HG02642 (cell line): ENCODE measurements around the gene SPNS2.

ENCODE experiments used
- ATAC-seq: cut with Tn5 transposase; IDR thresholded peaks from one replicate; pipeline ENCODE4 v1.9.1; 2021; ENCODE audit warnings: mild to moderate bottlenecking; ENCODE audit not compliant: unreplicated experiment, poor library complexity

SPNS2 gene

GRCh38 chr17:4535667-4536258 is 37.1 kb downstream of the SPNS2 start:
- ATAC-seq, result no peak

DNA sequence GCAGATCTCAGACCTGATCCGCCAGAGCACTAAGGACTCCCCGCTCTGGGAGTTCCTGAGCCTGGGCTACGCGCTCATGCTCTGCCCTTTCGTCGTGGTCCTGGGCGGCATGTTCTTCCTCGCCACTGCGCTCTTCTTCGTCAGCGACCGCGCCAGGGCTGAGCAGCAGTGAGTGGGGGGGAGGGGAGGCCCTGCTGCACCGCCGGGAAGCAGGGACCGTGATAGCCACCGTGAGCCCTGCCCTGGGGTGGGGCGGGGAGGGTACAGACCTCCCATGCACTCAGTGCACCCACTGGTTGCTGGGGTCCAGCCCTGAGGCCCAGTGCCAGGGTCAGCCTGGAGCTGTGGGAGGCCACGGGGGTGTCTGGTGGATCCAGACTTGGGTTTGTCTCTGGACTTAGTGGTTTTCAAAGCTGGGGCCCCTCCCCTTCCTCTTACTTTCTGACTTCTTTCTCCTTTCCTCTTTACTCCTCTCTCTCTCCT is 37.6 kb downstream of the SPNS2 start:
- no peak for ATAC-seq

- no peak for ATAC-seq
Measured at GRCh38 chr17:4536742-4537411, 38.2 kb downstream of the SPNS2 start.

- no peak for ATAC-seq
Measured at GRCh38 chr17:4537451-4538235, 39.0 kb downstream of the SPNS2 start.

DNA sequence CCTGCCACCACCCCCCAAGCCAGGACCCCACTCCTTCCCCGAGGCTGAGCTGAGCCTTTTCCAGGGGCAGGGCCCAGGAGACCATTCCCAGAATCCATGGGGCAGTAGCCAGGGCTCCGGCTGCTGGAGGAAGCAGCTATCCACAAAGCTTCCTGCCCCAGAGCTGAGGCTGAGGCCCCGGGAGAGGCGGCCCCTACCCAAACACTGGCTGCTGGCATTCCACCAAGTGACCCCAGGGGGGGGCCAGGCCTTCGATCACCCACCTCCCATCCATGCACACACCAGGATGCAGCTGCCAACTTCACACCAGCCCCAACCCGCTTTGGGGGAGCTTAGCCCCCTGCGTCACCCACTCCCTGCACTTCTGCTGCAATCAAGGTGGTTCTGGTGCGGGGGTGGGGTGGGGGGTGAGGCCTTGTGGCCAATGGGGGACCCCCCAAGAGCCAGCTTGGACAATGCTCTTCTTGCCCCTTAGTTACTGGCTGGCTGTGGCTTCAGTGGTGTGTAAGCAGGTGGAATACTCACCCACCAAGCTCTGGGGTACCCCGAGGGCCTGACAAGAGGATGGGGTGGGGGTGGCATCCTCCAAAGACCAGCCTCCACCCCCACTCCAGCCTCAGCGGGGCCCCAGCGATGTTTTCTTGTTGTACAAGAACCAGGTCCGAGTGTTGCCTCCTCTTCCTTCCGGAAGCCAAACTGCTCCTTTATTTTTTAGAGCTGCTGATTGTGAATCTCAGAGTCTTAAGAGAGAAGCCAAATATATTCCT is 39.7 kb downstream of the SPNS2 start:
- no peak for ATAC-seq

DNA sequence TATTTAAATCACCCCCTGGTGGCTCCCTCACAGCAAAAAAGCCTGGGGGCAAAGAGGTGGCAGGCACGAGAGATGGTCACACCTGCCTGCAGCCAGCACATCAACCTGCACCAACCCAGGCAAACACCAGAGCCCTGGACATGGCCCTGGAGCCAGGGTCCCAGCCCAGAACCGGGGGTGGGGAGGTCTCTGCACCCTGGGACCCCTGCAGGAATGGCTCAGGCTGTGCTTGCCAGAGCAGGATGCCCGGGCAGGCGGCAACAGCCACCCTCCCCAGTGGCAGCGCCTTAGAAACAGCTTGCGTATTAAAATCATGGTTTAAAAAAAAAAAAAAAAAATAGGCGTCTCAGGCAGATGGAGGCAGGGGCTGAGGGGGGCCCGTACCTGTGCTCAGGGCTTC is 40.3 kb downstream of the SPNS2 start:
- no peak for ATAC-seq

DNA sequence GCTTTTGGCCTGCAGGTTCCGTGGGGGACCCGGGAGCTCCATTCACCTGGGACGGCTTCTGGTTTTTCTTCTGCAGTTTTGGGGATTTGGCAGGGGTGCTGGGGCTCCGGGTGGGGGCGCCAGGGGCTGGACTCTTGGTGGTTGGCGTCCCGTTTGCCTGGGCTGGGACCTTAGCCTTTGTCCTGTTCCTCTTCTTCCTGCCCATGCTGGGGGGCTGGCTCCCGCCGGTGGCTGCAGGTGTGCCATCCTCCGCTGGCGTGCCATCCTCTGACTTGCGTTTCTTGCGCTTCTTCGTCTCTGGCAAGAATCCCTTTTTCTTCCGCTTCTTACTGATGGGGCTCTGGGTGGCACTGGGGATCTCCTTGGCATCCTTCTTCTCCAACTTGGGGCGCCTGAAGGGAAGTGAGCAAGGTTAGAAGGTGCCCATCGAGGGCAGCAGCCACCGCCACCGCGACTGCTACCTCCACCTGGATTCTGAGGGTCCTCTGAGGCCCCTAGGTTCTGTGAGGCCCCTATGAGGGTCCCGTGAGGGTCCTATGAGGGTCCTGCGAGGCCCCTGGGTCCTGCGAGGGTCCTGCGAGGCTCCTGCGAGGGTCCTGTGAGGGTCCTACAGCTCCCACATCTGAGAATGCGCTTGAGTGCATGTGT is 41.0 kb downstream of the SPNS2 start:
- no peak for ATAC-seq

GRCh38 chr17:4540224-4540651 is 41.6 kb downstream of the SPNS2 start:
- no peak for ATAC-seq

DNA sequence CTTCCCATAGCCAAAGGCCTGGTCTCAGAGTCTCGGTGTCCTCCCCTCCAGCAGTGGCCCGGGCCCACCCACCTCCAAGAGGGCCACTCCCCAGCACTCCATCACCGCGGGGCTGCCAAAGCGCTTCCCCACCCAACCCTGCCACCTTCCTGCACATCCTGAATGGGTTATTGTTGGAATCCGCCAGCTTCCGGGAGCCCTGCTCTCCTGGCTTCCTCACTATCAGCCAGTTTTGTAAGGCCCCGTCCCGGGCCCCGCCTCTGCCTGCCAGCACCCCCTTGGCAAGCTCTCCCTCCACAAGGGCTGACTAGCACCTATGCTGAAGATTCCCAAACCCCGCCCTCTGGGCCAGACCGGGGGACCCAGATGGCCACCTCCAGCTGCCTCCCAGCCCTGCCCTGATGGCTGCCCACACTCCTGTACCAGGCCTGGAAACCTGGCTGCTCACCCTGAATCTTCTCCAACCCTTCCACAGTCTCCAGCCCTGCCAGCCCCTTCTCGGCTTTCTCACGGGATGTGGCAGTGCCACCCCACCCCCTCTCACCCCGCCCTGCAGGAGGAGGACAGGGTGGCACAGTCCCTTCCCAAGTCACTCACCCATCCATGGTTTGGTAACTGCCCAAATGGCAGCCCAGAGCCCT is 42.1 kb downstream of the SPNS2 start:
- no peak for ATAC-seq

DNA sequence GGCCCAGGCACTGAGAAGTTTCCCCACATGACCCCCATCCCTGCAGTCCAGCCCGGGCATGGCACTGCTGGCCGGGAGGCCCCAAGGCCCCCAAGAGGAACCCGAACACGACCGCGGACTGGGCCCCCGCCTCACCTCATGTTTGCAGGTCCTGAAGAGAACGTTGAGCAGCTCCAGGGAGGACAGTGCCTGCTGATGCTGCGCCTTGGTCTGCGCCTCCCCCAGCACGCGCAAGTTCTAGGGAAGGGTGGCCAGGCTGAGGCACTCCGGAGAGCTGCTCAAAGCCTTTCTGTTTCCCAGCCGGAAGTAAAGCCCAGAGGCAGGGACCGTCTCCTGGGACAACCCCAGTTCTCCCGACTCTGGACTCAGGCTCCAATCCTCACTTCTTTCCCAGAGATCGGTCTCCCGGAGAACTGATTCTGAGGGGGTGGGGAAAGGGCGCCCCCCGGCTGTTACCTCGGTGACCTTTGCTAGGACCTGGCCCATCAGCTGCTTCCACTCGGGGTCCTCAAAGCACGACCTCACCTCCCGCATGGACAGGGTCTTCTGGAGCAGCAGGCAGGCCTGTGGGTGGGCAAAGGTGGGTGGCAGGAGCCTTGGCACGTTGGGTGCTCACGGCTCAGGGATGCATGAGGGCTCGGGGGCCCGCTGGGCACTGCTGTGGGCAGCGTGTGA is 42.8 kb downstream of the SPNS2 start:
- ATAC-seq, result no peak

GRCh38 chr17:4542003-4542725 is 43.5 kb downstream of the SPNS2 start:
- ATAC-seq, result no peak

DNA sequence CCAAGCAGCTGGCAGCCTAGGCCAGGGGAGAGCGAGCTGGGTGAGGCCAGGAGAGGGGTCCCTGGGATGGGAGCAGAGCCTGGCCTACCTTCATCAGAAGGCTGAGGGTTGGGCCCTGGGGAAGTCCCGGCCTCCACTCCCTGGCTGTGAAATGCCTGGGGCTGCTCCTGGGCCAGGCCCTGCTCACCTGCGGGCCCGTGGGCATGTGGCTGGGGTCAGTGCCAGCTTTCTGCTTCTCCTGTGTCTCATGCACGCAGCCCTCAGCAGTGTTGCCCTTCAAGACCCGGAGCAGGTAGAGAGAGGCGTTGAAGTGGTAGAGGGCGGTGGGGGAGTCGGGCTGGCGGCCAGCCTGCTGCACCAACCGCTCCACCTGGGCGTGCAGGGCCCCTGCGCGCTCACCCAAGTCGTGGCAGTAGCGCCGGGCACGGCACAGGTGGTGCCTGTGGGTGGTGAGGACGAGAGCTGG is 44.1 kb downstream of the SPNS2 start:
- no peak for ATAC-seq

GRCh38 chr17:4543557-4544026 is 44.9 kb downstream of the SPNS2 start:
- no peak for ATAC-seq

- ATAC-seq, result no peak
Measured at GRCh38 chr17:4544135-4544950, 45.7 kb downstream of the SPNS2 start.

- ATAC-seq, result no peak
Measured at GRCh38 chr17:4544951-4545216, 46.2 kb downstream of the SPNS2 start.

DNA sequence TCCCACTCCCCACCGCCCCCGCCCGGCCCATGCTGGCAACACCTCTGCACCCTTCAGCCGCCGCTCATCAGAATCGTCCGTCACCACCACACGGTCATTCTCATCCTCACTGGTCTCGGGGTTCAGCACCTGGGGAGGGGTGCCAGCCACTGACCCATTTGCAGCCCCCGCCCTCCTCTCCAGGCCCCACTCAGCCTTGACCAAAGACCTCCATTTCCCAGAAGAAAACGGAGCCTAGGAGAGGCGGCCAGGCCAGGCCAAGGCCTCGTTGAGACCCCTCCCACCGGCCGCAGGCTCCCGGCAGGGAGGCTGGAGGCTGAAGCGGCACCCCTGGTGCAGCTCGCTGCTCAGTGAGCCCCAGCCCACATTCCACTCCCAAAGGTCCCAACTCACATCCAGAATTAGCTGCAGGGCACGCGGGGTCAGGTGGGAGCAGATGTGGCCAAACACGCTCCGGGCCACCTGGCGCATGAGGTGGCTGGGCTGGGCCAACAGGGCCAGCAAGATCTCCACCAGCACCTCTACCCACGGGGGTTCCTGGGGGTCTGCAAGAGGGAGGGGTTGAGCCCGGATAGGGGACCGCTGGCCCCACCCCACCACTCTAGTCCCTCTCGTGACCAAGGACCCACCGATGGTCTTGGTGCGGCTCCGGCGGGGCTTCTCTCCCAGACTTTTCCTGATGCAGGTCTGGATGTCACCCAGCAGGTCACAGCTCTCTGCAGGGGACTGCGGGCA is 46.7 kb downstream of the SPNS2 start:
- ATAC-seq, result no peak
